Endodermal cell (in vitro differentiated cells): Measurements from ENCODE around the gene CD209. TPM values are rescaled to one million over a fixed set of nuclear protein-coding genes. Genes with fewer than 3 reads are reported as not detected.

ENCODE experiments used
- DNase-seq: peaks from one replicate; pipeline ENCODE4 v3.0.0-alpha.2; 2017
- H3K27ac ChIP-seq: 2 replicates; pipeline ENCODE4 v1.5.1; 2013; ENCODE audit warnings: mild to moderate bottlenecking, low read depth, low read length, moderate library complexity
- H3K27me3 ChIP-seq: 2 replicates; pipeline ENCODE4 v1.6.1; 2013; ENCODE audit warnings: mild to moderate bottlenecking, low read length, moderate library complexity; ENCODE audit not compliant: insufficient read depth, control insufficient read depth, poor library complexity, severe bottlenecking
- H3K36me3 ChIP-seq: 2 replicates; pipeline ENCODE4 v1.7.0; 2013; ENCODE audit warnings: mild to moderate bottlenecking, low read length, moderate library complexity; ENCODE audit not compliant: control insufficient read depth, insufficient read depth
- H3K4me1 ChIP-seq: one replicate; pipeline ENCODE4 v1.7.0; 2013; ENCODE audit warnings: low read length; ENCODE audit not compliant: control insufficient read depth, insufficient read depth
- H3K4me3 ChIP-seq: 2 replicates; pipeline ENCODE4 v1.5.1; 2013; ENCODE audit warnings: mild to moderate bottlenecking, low read length, moderate library complexity
- H3K9ac ChIP-seq: 2 replicates; pipeline ENCODE4 v1.6.1; 2013; ENCODE audit warnings: mild to moderate bottlenecking, low read length, moderate library complexity; ENCODE audit not compliant: poor library complexity, severe bottlenecking; ENCODE audit errors: extremely low read depth
- H3K9me3 ChIP-seq: 2 replicates; pipeline ENCODE4 v1.6.1; 2013; ENCODE audit warnings: mild to moderate bottlenecking, low read length, moderate library complexity; ENCODE audit not compliant: control insufficient read depth
- H3K27ac Mint-ChIP-seq: 2 replicates; pipeline ENCODE4 v1.8.0; 2020; ENCODE audit warnings: mixed read lengths
- H3K27me3 Mint-ChIP-seq: 2 replicates; pipeline ENCODE4 v1.8.0; 2021; ENCODE audit warnings: mild to moderate bottlenecking, mixed read lengths; ENCODE audit not compliant: insufficient read depth
- H3K36me3 Mint-ChIP-seq: 2 replicates; pipeline ENCODE4 v1.8.0; 2020; ENCODE audit warnings: low read depth, mixed read lengths
- H3K4me1 Mint-ChIP-seq: 2 replicates; pipeline ENCODE4 v1.8.0; 2020; ENCODE audit warnings: mixed read lengths
- H3K4me3 Mint-ChIP-seq: 2 replicates; pipeline ENCODE4 v1.8.0; 2020; ENCODE audit warnings: mild to moderate bottlenecking, moderate library complexity, mixed read lengths
- H3K9me3 Mint-ChIP-seq: 2 replicates; pipeline ENCODE4 v1.8.0; 2020; ENCODE audit warnings: mild to moderate bottlenecking, mixed read lengths
- CTCF ChIP-seq: fragments of 200-600 bp; sonication (generic); conservative IDR thresholded peaks from 2 replicates; pipeline ENCODE4 v1.5.0; 2021; ENCODE audit warnings: antibody characterized with exemption, mild to moderate bottlenecking
- WGBS, 2 experiments: methylation state at CpG; one replicate each; pipeline versions ENCODE4 v1.1.5 to v1.1.7; 2013; ENCODE audit warnings: missing lambda C conversion rate in 2 of 2, mixed read lengths in 1 of 2; ENCODE audit not compliant: insufficient coverage in 1 of 2, insufficient read length in 1 of 2; 5-methylcytosine and 5-hydroxymethylcytosine counted together
- total RNA-seq, 2 donors: library from RNA; stranded (reverse); fragmentation: NEBNext Ultra II Directional in 1 of 2; extraction: Animal tissue kit (Norgen Biotek cat#: 25700) in 1 of 2; gene quantifications; 2 replicates in 1 of 2; 3 replicates in 1 of 2; pipeline ENCODE4 v1.2.1, GENCODE V29; 2021

The CD209 gene
- total RNA-seq, 2 donors from 2014 or later = not detected

GRCh38 chr19:7736148-7736547, 11.2 kb downstream of the CD209 start:
- Histone ChIP-seq H3K4me1 (no peaks in the 10 kb centered on the region), H3K27me3 (peaks cover 64% of the 10 kb centered on the region), H3K9me3 (no peaks in the 10 kb centered on the region), H3K9ac (no peak overlapping the region), H3K27ac (no peak overlapping the region), H3K36me3 (no peaks in the 10 kb centered on the region), H3K4me3 (no peak overlapping the region)
- no peak overlapping the region for H3K4me3 Mint-ChIP-seq
- no peak for TF ChIP-seq CTCF
- H3K4me1 Mint-ChIP-seq = no peaks in the 10 kb centered on the region
- peaks cover 79% of the 10 kb centered on the region for H3K27me3 Mint-ChIP-seq
- DNase-seq = no peak
- H3K36me3 Mint-ChIP-seq = no peaks in the 10 kb centered on the region
- H3K27ac Mint-ChIP-seq = no peak overlapping the region
- 20 to 60% methylated on average over 1 of the region's 1 CpG for WGBS, 2 experiments
- no peaks in the 10 kb centered on the region for H3K9me3 Mint-ChIP-seq

- no peak for DNase-seq
- Histone ChIP-seq H3K9ac (no peak overlapping the region), H3K9me3 (no peaks in the 10 kb centered on the region), H3K27ac (no peak overlapping the region), H3K36me3 (no peaks in the 10 kb centered on the region), H3K4me1 (no peaks in the 10 kb centered on the region), H3K27me3 (peaks cover 70% of the 10 kb centered on the region), H3K4me3 (no peak overlapping the region)
- no peaks in the 10 kb centered on the region for H3K9me3 Mint-ChIP-seq
- no peak overlapping the region for H3K4me3 Mint-ChIP-seq
- no peaks in the 10 kb centered on the region for H3K36me3 Mint-ChIP-seq
- H3K27ac Mint-ChIP-seq = no peak overlapping the region
- no peak for TF ChIP-seq CTCF
- WGBS, 2 experiments = 63% methylated on average over 5 to 12 of the region's 12 CpGs
- H3K4me1 Mint-ChIP-seq = peaks cover 4% of the 10 kb centered on the region
- H3K27me3 Mint-ChIP-seq = peaks cover 84% of the 10 kb centered on the region
Observed at GRCh38 chr19:7734220-7735203, 12.8 kb downstream of the CD209 start.

GRCh38 chr19:7733376-7733775, 14.0 kb downstream of the CD209 start:
- H3K27ac ChIP-seq = no peak overlapping the region
- no peak overlapping the region for H3K27ac Mint-ChIP-seq
- H3K4me1 Mint-ChIP-seq = peaks cover 4% of the 10 kb centered on the region
- H3K27me3 ChIP-seq = peaks cover 82% of the 10 kb centered on the region
- no peak for TF ChIP-seq CTCF
- H3K9me3 Mint-ChIP-seq = no peaks in the 10 kb centered on the region
- H3K36me3 Mint-ChIP-seq = no peaks in the 10 kb centered on the region
- no peak overlapping the region for H3K4me3 ChIP-seq
- no peaks in the 10 kb centered on the region for H3K9me3 ChIP-seq
- H3K9ac ChIP-seq = no peak overlapping the region
- H3K36me3 ChIP-seq = no peaks in the 10 kb centered on the region
- no peaks in the 10 kb centered on the region for H3K4me1 ChIP-seq
- DNase-seq = no peak
- no peak overlapping the region for H3K4me3 Mint-ChIP-seq
- 77% methylated on average over 6 of the region's 6 CpGs; no CpG with 5 or more reads in 1 of the 2 experiments for WGBS, 2 experiments
- peaks cover 90% of the 10 kb centered on the region for H3K27me3 Mint-ChIP-seq
